Measurements from ENCODE around the gene MTG1. TPM values are rescaled to one million over a fixed set of nuclear protein-coding genes. Genes with fewer than 3 reads are reported as not detected.
"Not testable (repeated sequence)": the region's sequence is repeated elsewhere in the genome, so short reads cannot be mapped to it uniquely, and the experiment has no call there.

Gene MTG1
- total RNA-seq, 1 donor from 2014 or later: 50.6 TPM

GRCh38 chr10:133359554-133359971, 34.4 kb upstream of the MTG1 start:
- peak; percentile 83 for DNase-seq (ENCODE audit: low spot score)

DNA sequence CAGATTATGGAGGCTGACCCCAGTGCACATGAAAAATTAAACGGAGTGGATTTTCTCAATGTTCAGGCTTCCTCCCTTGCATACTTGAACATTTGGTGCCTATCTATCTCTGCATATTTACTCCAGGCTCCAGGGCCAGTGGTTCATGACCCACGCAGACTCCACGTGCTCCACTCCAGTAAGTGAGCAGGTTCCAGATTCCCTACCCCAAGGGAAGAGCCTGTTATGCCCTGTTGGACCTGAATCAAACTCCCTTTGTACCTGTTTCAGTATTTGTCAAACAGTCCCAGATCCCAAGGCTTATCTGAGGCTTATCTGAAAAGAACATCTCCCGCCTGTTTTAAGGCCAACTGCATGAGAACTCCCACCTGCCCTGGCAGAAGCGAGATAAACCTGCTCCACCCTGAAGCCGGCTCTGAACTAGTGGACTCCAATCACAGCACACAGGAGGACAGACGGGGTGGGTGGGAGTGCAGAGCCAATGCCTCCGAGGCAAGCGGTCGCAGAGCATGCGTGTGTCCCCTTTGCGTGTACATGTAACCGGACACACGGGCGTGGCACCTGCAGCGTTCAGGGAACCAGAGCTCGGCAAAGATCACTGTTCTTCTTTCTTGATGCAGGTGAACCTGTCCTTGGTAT, 33.9 kb upstream of the MTG1 start:
- DNase-seq (ENCODE audit: low spot score): no peak

DNA sequence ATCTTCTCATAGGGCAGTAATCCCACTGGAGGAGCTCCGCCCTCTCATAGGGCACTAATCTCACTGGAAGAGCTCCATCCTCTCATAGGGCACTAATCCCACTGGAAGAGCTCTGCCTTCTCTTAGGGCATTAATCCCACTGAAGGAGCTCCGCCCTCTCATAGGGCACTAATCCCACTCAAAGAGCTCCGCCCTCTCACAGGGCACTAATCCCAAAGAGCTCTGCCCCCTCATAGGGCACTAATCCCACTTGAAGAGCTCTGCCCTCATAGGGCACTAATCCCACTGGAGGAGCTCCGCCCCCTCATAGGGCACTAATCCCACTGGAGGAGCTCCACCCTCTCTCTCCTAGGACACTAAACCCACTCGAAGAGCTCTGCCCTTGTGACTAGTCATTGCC, 32.7 kb upstream of the MTG1 start:
- no peak for DNase-seq (ENCODE audit: low spot score)

DNA sequence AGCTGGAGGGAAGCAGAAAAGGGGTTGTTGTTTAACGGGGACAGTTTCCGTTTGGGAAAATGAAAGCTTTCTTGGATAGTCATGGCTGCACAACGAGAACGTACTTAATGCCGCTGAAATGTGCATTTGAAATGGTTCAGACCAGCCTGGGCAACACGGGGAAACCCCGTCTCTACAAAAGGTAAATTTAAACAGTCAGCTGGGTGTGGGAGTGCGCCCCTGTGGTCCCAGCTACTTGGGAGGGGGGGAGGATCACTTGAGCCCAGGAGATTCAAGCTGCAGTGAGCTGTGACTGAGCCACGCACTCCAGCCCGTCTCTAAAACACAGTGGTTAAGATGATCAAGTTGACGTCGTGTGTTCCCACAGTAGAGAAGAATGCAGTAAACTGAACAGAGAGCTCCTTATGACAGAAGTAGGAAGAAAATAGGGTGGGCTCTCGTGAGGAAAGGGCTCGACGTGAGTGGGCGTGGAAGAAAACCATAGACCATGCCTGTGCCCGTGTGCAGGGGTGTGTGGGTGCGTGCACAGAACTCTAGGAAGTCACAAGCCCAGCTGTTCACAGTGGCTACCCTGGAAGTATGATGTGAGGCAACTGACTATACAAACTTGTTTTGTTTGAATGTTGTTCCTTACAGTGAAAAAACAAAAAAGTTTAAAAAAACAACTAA, 32.0 kb upstream of the MTG1 start:
- no peak for DNase-seq (ENCODE audit: low spot score)

DNA sequence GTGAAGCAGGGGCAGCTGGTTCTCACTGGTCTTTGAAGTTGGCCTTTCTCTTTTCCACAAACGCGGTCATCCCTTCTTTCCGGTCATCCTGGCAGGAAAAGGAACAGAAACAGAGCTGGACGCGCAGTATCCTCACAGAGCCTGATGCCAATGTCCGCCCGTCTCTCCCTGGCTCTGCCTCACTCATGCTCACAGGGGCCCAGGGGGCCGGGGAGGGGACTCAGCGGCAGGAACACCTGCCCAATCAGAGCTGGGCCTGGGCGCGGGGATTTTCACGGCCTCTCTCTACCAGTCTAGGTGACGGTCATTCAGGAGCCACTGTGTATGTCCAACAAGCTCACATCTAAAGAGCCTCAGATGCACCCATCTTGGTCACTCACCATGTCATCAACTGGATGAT, 31.1 kb upstream of the MTG1 start:
- no peak for DNase-seq (ENCODE audit: low spot score)

DNA sequence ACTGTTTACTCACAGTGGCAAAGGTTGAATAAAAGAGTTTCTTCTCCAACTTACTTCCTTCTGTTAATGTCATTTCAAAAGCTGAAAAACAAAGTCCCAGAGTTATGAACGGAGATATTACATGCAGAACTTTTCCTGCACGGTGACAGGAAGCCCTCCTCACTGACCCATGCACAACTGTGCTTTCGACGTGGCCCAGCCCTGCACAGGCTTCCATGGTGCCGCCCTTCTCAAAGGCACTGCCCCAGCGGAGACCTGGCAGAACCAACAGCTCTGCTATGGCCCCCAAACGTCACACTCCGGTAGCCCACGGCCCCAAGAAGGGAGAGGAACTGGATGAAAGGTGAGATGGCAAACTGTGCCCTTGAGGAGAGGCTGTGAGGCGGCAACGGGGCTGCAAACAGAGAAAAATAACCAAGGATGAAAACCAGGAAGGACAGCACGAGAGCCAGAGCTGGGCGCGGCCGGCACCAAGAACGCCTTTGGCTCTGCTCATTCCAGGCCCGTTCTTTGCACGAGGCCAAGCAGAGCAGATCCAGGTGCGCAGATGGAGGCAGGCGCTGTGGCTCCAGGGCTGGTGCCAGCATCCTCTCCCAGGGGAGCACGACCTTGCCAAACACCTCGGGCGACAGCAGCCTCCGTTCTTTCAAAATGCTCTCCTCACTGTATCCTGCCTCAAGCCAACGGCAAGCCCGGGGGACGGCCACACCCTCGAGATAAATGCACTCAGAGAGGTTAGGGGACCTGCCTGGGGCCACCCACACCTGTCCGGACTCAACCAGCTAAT, 29.1 kb upstream of the MTG1 start:
- peak; percentile 48 for DNase-seq (ENCODE audit: low spot score)

GRCh38 chr10:133365461-133366129, 28.4 kb upstream of the MTG1 start:
- no peak for DNase-seq (ENCODE audit: low spot score)

GRCh38 chr10:133366130-133366478, 27.9 kb upstream of the MTG1 start:
- no peak for DNase-seq (ENCODE audit: low spot score)

GRCh38 chr10:133366751-133367150, 27.2 kb upstream of the MTG1 start:
- DNase-seq (ENCODE audit: low spot score): no peak

DNA sequence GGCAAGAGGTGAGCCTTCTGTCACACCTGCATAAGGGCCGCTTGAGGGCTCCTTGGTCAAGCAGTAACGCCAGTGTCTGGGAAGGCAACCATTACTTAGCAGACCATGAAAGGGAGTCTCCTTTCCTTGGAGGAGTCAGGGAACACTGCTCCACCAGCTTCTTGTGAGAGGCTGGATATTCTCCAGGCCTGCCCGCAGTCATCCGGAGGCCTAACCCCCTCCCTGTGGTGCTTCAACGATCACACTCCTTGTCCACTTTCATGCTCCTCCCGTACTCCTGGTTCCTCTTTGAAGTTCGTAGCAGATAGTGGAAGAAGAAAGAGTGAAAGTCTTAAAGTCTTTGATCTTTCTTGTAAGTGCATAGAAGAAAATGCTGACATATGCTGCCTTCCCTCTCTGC, 26.5 kb upstream of the MTG1 start:
- DNase-seq (ENCODE audit: low spot score): not testable (repeated sequence)

GRCh38 chr10:133368153-133368552, 25.8 kb upstream of the MTG1 start:
- DNase-seq (ENCODE audit: low spot score): no peak

GRCh38 chr10:133370030-133370786, 23.7 kb upstream of the MTG1 start:
- DNase-seq (ENCODE audit: low spot score): no peak

- no peak for DNase-seq (ENCODE audit: low spot score)
Measured at GRCh38 chr10:133372507-133372906, 21.4 kb upstream of the MTG1 start.

DNA sequence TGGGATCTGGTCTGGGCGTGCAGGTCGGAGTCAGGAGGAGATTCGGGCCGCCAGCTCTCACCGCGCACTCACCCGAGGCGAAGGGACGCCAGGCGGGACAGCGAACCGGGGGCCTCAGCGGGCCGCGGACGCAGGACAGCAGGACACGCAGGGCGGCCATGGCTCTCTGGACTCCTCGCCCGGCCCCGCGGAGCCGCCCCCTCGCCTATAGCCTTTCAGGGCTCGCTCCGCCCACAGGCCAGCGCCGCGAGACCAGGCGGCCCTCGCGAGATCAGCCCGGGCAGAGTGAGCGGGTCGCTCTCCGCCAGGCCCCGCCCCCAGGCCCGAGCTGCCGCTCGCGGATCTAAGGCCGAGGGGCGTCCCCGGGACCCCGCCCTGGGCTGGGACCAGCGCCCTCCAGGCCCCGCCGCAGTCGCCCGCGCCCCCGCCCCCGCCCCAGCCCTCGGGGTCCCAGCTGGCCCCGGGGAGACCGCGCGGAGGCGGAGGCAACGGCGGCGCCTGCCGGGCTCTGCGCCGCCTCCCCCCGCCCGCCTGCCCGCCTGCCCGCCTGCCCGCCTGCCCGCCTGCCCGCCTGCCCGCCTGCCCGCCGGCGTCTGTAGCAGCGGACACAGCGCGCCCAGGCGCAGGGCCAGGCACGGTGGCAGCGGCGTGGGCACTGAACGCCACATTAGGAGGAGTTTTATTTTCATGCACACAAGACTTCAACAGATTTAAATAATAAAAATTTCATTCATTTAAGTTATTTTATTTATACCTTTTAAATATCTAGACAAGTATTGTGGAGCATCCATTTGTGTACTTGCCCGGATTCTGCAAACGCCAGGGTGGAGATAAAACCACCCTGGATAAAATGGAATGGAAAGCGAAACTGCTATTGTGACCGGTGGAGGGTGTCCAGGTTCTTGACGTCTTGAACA, 20.5 kb upstream of the MTG1 start, which contains the start of gene ECHS1:
Gene ECHS1 (minus strand): TSS at position 181 of the 917 bp plus-strand sequence. CDS start 21 bp downstream, at position 160.
- peak; percentile 98 for DNase-seq (ENCODE audit: low spot score)

DNA sequence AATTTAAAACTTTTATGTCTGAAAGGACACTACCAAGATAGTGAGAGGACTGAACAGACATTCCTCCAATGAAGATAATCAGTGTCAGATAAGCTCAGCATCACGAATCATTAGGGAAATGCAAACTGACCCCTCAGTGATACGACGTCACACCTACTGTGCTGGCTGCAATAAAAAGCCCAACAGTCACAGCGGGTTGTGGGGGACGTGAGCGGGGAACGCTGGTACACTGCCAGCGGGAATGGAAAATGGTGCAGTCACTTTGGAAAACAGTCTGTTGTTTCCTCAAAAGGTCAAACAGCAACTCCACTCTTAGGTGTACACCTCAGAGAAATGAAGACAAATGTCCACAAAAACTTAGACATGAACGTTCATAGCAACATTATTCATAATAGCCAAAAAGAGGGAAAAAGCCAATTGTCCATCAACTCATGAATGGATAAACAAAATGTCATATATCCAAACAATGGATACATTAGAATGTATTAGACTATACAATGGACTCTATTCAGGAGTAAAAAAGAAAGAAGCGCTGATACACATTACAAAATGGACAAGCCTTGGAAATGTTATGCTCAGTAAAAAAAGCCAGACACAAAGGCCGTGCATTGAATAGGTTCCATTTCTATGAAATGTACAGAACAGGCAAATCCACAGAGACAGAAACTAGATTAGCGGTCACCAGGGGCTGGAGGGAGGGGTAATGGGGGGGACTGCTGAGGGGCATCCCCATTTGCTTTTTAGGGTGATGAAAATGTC, 18.4 kb upstream of the MTG1 start:
- DNase-seq (ENCODE audit: low spot score): no peak

DNA sequence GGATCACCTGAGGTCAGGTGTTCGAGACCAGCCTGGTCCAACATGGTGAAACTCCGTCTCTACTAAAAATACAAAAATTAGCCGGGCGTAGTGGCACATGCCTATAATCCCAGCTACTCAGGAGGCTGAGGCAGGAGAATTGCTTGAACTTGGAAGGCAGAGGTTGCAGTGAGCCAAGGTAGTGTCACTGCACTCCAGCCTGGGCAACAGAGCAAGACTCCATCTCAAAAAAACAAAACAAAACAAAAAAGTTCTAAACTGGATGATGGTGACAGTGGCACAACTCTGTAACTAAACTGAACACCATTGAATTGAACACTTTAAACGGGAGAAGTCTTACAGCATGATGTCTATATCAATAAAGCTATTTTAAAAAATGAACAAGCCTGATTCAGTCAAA, 17.8 kb upstream of the MTG1 start:
- DNase-seq (ENCODE audit: low spot score): not testable (repeated sequence)

GRCh38 chr10:133377025-133377817, 16.7 kb upstream of the MTG1 start:
- DNase-seq (ENCODE audit: low spot score): no peak

- no peak for DNase-seq (ENCODE audit: low spot score)
Measured at GRCh38 chr10:133377818-133378250, 16.1 kb upstream of the MTG1 start.
